Fibroblast of lung (primary cell): ENCODE results near the gene HYPK. TPM values are rescaled to one million over a fixed set of nuclear protein-coding genes. Genes with fewer than 3 reads are reported as not detected.
"Not testable (repeated sequence)": the region's sequence is repeated elsewhere in the genome, so short reads cannot be mapped to it uniquely, and the experiment has no call there.

ENCODE experiments used
- DNase-seq, 2 donors: peaks; one replicate each; pipeline versions ENCODE4 v3.0.0 to v3.0.0-alpha.2; 2010; ENCODE audit warnings: low read depth in 2 of 2
- H2AFZ ChIP-seq: 2 replicates; pipeline ENCODE4 v1.5.1; 2012; ENCODE audit warnings: low read length, control low read depth, inconsistent platforms
- H3K27ac ChIP-seq: 2 replicates; pipeline ENCODE4 v1.5.1; 2011; ENCODE audit warnings: low read length, control low read depth; ENCODE audit not compliant: insufficient read depth
- H3K27me3 ChIP-seq: 2 replicates; pipeline ENCODE4 v1.5.1; 2011; ENCODE audit warnings: mild to moderate bottlenecking, low read length; ENCODE audit not compliant: control insufficient read depth, insufficient read depth
- H3K36me3 ChIP-seq: 2 replicates; pipeline ENCODE4 v1.5.1; 2011; ENCODE audit warnings: low read length; ENCODE audit not compliant: control insufficient read depth, insufficient read depth
- H3K4me1 ChIP-seq: 2 replicates; pipeline ENCODE4 v1.5.1; 2011; ENCODE audit warnings: low read length; ENCODE audit not compliant: control insufficient read depth, insufficient read depth; ENCODE audit errors: extremely low read depth
- H3K4me2 ChIP-seq: 2 replicates; pipeline ENCODE4 v1.5.1; 2011; ENCODE audit warnings: low read length, control low read depth; ENCODE audit not compliant: insufficient read depth; ENCODE audit errors: extremely low read depth
- H3K4me3 ChIP-seq, 4 experiments: fragments of 200-600 bp in 1 of 4; sonication (generic) in 1 of 4; replicated peaks in 1 of 4; 2 replicates each; pipeline ENCODE4 v1.5.1; 2011 to 2016; ENCODE audit warnings: low read length in 4 of 4, low read depth in 3 of 4, mild to moderate bottlenecking in 3 of 4, control low read depth in 2 of 4, inconsistent platforms in 1 of 4, mixed read lengths in 1 of 4; ENCODE audit not compliant: insufficient read depth in 1 of 4; ENCODE audit errors: control extremely low read depth in 1 of 4
- H3K79me2 ChIP-seq: 2 replicates; pipeline ENCODE4 v1.5.1; 2012; ENCODE audit warnings: mild to moderate bottlenecking, low read length, inconsistent platforms; ENCODE audit not compliant: control insufficient read depth, insufficient read depth
- H3K9ac ChIP-seq: 2 replicates; pipeline ENCODE4 v1.5.1; 2011; ENCODE audit warnings: mild to moderate bottlenecking, low read length, control low read depth; ENCODE audit not compliant: insufficient read depth
- H3K9me3 ChIP-seq: 2 replicates; pipeline ENCODE4 v1.5.1; 2012; ENCODE audit warnings: low read depth, low read length; ENCODE audit not compliant: control insufficient read depth, insufficient read depth
- H4K20me1 ChIP-seq: 2 replicates; pipeline ENCODE4 v1.5.1; 2011; ENCODE audit warnings: low read length; ENCODE audit not compliant: control insufficient read depth, insufficient read depth; ENCODE audit errors: extremely low read depth
- CTCF ChIP-seq, 2 donors: IDR thresholded peaks in 1 of 2; conservative IDR thresholded peaks in 1 of 2; 1 replicate in 1 of 2; 2 replicates in 1 of 2; pipeline ENCODE4 v1.5.1; 2011 to 2012; ENCODE audit warnings: low read length in 2 of 2, control low read depth in 1 of 2, inconsistent platforms in 1 of 2, low read depth in 1 of 2, mild to moderate bottlenecking in 1 of 2
- EZH2 ChIP-seq: IDR thresholded peaks from 2 replicates; pipeline ENCODE4 v1.5.1; 2012; ENCODE audit warnings: low read length, control low read depth, mild to moderate bottlenecking; ENCODE audit errors: missing control alignments
- polyA plus RNA-seq, 2 donors: library from polyadenylated mRNA; depleted of rRNA in 1 of 2; stranded (reverse) in 1 of 2; unstranded in 1 of 2; fragments of >200 nt; gene quantifications; 2 replicates each; pipeline ENCODE4 v1.2.1, GENCODE V29; 2011 to 2012; ENCODE audit warnings: missing spikeins in 1 of 2
- total RNA-seq: library from RNA; depleted of rRNA; stranded (reverse); fragments of >200 nt; gene quantifications from 2 replicates; pipeline ENCODE4 v1.2.1, GENCODE V29; 2014

The HYPK gene
- total and polyA plus RNA-seq, 2 donors (not counting 1 experiment from before 2014, with no cell fraction given) = 8.6 to 8.7 TPM

GRCh38 chr15:43808435-43808950 is 8.1 kb downstream of the HYPK start:
- Histone ChIP-seq H3K4me2 (no peak overlapping the region), H3K4me3 (no peak overlapping the region), H2AFZ (no peak overlapping the region), H3K27me3 (no peaks in the 10 kb centered on the region), H3K9me3 (no peaks in the 10 kb centered on the region), H3K9ac (no peak overlapping the region), H3K79me2 (no peaks in the 10 kb centered on the region), H3K27ac (no peak overlapping the region), H4K20me1 (no peaks in the 10 kb centered on the region), H3K36me3 (peaks cover 16% of the 10 kb centered on the region), H3K4me1 (no peaks in the 10 kb centered on the region)
- TF ChIP-seq CTCF (conservative IDR thresholded peaks at IDR 0.05 in 1 of 2, IDR thresholded peaks at IDR 0.05 in 1 of 2; ENCODE audit: low read depth in 1 of 2, low read length in 2 of 2) = no peak
- no peak for TF ChIP-seq EZH2
- no peak for DNase-seq

- Histone ChIP-seq H3K4me2 (no peak overlapping the region), H3K9me3 (no peaks in the 10 kb centered on the region), H4K20me1 (no peaks in the 10 kb centered on the region), H3K9ac (no peak overlapping the region), H3K79me2 (no peaks in the 10 kb centered on the region), H3K36me3 (peaks cover 16% of the 10 kb centered on the region), H3K4me1 (no peaks in the 10 kb centered on the region), H3K27ac (no peak overlapping the region), H3K4me3 (no peak overlapping the region), H3K27me3 (no peaks in the 10 kb centered on the region), H2AFZ (no peak overlapping the region)
- no peak for DNase-seq
- TF ChIP-seq CTCF (conservative IDR thresholded peaks at IDR 0.05 in 1 of 2, IDR thresholded peaks at IDR 0.05 in 1 of 2; ENCODE audit: low read depth in 1 of 2, low read length in 2 of 2) = no peak
- TF ChIP-seq EZH2 = no peak
These were observed 8.7 kb downstream of the HYPK start for GRCh38 chr15:43808960-43809678.

- DNase-seq, H3K27ac ChIP-seq, H3K4me3 ChIP-seq, H4K20me1 ChIP-seq, H2AFZ ChIP-seq, H3K4me2 ChIP-seq, H3K9me3 ChIP-seq, H3K27me3 ChIP-seq, H3K4me1 ChIP-seq, H3K9ac ChIP-seq: not testable (repeated sequence)
- Histone ChIP-seq H3K79me2 (peaks cover 22% of the 10 kb centered on the region), H3K36me3 (peaks cover 11% of the 10 kb centered on the region)
These were observed 14.7 kb downstream of the HYPK start for GRCh38 chr15:43815064-43815463.
